Urothelium cell line (cell line): ENCODE data around the gene STAT2.
"Not testable (repeated sequence)": the region's sequence is repeated elsewhere in the genome, so short reads cannot be mapped to it uniquely, and the experiment has no call there.

Source experiments
- DNase-seq: peaks from one replicate; pipeline ENCODE4 v3.0.0; 2011; ENCODE audit warnings: low spot score, mixed read lengths
- FAIRE-seq: peaks from 2 replicates; lab custom pipeline; 2011; peaks lifted over from hg19 to GRCh38; lab: Jason Lieb, UNC

The STAT2 gene

GRCh38 chr12:56332512-56333196, 27.3 kb downstream of the STAT2 start:
- FAIRE-seq (no peak), DNase-seq (no peak)

DNA sequence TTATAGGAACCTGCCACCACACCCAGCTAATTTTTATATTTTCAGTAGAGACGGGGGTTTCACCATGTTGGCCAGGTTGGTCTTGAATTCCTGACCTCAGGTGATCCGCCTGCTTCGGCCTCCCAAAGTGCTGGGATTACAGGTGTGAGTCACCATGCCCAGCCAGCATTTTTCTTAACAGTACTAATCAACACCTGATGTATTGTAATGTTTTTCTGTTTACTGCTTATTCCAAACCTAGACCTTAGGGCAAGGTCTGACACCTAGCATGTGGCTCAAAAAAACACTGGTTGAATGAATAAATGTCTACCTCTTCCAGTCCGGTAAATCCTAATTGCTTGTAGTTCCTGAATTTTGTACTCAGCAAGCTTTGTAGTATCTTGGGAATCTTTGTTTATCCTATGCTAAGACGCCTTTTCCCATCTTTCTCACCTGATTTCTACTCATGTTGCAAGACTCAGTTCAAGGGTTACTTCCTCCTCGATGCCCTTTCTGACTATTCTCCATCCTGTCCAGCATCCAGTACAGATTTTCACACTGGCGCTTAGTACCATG, 28.9 kb downstream of the STAT2 start:
- no peak for FAIRE-seq
- no peak for DNase-seq

- FAIRE-seq (no peak), DNase-seq (no peak)
Observed at GRCh38 chr12:56326533-56326932, 33.4 kb downstream of the STAT2 start.

- no peak for DNase-seq
- no peak for FAIRE-seq
Observed at GRCh38 chr12:56326126-56326525, 33.8 kb downstream of the STAT2 start.

- no peak for FAIRE-seq
Observed at GRCh38 chr12:56324206-56324605, 35.7 kb downstream of the STAT2 start.

GRCh38 chr12:56321610-56322009, 38.3 kb downstream of the STAT2 start:
- not testable (repeated sequence) for FAIRE-seq, DNase-seq

More at GRCh38 chr12:56324206-56324605, 35.7 kb downstream of the STAT2 start:
- DNase-seq, result no peak

- DNase-seq, result no peak
- FAIRE-seq, result no peak
Observed at GRCh38 chr12:56321027-56321426, 38.9 kb downstream of the STAT2 start.

- FAIRE-seq (no peak), DNase-seq (no peak)
Observed at GRCh38 chr12:56317675-56318074, 42.2 kb downstream of the STAT2 start.

- FAIRE-seq (no peak), DNase-seq (peak; percentile 95)
Observed at GRCh38 chr12:56315622-56316473, 44.1 kb downstream of the STAT2 start, which contains the start of gene CNPY2. Gene CNPY2 (minus strand): TSS chr12:56315988. CDS start chr12:56315217, 771 bp downstream.

DNA sequence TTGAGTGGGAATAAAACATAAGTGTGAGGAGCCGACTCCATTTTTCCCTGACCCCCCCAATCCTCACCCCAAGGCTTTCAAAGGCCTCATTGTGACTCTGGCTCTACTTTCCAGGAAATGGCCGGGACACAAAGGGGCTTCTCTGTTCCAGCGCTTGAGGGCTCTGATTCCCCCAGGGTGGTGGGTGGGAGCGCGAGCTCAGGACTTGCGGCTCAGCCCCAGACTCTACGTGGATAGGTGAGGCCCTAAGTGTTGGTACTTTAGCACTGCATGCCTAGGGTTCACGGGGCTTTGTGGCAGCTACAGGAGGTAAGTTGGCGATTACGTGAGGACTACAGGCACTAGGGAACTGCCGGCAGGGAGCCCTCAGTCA, 44.7 kb downstream of the STAT2 start:
- DNase-seq (no peak), FAIRE-seq (no peak)

DNA sequence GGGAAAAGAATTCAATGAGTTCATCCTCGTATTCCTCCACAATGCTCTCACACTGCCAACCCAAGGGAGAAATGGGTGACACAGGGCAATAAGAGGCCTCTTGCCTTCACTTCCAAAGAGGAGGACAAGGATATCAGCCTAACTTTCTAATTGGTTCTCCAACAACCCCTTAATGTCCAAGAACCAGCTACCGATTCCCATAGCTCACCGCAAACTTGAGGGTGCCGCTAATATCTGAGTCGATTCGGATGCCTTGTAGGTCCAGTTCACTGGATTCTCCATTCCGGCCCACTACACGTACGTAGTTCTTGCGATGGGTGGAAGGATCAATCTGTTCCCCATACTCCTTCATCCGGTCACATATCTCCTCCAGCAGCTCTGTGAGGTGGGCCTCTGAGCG, 48.9 kb downstream of the STAT2 start:
- no peak for DNase-seq
- FAIRE-seq, result no peak

- FAIRE-seq (no peak), DNase-seq (no peak)
Observed at GRCh38 chr12:56308714-56309113, 51.2 kb downstream of the STAT2 start.

DNA sequence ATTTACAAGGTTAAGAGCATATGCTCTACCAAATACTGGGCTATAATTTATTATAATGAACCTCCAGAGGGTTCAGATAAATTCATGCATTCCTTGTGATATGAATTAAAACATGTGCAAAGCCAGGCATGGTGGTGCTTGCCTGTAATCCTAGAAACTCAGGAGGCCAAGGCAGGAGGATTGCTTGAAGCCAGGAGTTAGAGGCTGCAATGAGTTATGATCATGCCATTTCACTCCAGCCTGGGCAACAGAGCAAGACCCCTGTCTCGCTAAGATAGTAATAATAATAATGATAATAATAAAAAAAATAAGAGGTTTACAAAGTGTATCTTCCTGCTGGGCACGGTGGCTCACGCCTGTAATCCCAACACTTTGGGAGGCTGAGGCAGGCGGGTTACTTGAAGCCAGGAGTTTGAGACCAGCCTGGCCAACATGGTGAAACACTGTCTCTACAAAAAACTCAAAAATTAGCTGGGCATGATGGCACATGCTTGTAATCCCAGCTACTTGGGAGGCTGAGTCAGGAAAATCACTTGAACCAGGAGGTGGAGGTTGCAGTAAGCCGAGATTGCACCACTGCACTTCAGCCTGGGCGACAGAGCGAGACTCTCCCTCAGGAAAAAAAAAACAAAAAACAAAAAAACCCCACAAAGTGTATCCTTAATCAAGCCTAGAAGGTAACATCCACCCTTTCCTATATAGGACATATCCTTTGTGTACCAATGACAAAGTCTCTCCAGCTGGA, 52.5 kb downstream of the STAT2 start:
- DNase-seq (no peak), FAIRE-seq (no peak)

DNA sequence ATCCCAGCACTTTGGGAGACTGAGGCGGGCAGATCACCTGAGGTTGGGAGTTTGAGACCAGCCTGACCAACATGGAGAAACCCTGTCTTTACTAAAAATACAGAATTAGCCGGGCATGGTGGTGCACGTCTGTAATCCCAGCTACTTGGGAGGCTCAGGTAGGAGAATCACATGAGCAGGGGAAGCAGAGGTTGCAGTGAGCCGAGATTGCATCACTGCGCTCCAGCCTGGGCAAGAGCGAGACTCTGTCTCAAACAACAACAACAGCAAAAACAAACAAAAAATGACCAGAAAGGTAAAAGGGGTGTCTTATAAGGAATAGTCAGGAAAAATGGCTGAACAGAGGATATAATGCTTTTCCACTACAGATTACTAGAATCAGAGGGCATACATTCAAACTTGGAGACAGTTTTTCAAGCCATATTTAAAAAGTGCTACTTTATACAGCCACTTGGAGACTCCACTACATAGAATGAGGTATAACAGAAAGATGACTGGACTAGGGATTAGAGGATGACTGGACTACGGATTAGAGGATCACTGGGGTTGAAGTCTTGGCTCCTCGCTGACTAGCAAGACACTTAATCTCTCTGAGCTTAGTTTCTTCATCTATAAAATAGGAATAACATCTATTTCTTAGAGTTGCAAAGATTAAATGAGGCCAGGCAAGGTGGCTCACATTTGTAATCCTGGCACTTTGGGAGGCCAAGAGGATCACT, 54.9 kb downstream of the STAT2 start:
- FAIRE-seq (no peak), DNase-seq (no peak)

DNA sequence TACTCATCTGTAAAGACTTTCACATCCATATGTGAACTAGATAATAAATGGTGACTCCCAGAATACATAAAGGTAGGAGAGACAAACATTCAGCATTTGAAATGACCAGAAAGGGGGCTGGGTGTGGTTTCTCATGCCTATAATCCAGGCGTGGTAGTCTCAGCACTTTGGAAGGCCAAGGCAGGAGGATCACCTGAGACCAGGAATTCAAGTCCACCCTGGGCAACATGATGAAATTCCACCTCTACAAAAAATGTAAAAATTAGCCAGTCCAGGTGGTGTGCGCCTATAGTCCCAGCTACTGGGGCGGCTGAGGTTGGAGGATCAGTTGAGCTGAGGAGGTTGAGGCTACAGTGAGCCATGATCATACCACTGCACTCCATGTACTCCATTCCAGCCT, 55.6 kb downstream of the STAT2 start:
- no peak for FAIRE-seq
- DNase-seq, result no peak

DNA sequence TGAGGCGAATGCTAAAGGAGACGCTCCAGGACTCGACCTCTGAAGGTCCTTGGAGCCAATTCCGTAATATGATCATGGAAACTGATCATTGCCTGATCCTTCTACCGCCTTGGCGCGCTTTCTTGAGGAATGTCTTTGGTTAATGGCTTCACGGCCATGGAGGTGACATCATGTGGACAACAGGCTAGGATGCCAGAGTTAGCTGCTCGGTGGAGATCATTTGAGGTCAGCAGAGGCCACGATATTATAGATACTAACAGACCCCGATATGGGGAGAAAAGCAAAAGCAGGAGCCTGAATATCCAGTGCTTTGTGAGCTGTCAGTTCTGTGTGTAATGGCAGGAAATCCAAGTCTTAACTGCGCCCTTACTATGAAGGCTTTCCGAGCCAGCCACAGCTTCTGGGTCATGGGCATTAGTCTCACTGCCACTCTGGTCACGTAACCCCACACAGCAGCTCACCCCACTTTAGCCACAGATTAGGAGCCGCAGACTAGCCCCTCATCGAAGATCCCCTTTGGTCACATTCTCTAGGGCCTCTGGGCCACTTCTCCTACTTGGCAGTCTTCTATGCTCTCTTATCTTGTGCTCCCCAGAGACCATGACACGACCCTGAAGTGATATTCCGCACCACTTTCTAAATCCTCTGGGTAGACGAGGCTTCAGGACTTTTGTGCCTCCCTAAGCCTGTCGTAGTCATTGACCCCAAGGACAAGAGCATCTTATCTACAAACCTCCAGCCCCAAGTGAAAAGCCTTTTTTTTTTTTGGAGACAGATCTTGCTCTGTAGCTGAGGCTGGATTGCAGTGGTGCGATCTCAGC, 59.1 kb downstream of the STAT2 start:
- DNase-seq, result no peak
- FAIRE-seq, result no peak

DNA sequence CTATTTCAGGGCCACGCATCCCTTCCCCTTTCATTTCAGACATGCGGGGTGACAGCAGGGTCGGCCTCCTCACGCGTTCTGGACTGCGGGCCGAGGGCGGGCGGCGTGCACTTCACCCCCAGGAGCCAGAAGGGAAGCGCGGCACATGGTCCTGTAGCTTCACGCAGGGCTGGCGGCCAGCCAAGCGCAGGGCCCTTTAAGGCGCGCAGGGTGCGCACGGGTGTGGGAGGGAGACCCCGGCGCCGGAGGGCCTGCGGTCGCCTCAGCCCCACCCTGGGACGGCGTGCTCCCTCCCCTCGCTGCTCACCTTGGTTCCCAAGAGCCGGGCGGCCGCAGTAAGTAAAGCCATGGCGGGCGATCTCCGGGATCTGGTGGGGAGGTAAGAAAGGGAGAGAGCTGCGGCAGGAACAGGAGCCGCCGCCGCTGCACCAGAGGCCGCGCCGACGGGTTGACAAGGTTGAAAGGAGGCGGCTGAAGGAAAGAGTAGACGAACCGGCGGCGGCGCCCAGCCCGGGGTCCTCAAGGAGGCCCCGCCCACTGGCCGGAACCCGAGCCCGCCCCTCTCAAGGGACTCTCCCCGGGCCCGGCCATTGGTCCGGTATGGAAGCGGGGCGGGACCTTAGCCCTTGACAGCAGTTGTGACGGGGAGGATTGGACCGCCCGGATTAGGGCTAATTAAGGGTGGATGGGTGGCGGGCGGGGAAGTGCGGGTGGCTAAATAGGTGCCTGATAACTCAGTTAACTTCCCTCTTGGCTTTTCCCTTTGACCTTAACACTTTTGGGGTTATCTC, 59.9 kb downstream of the STAT2 start, which contains the start of gene CS:
Gene CS (minus strand): TSS at position 478 of the 791 bp plus-strand sequence. CDS start 129 bp downstream, at position 349.
- FAIRE-seq (peak; percentile 23), DNase-seq (peak; percentile 98)

DNA sequence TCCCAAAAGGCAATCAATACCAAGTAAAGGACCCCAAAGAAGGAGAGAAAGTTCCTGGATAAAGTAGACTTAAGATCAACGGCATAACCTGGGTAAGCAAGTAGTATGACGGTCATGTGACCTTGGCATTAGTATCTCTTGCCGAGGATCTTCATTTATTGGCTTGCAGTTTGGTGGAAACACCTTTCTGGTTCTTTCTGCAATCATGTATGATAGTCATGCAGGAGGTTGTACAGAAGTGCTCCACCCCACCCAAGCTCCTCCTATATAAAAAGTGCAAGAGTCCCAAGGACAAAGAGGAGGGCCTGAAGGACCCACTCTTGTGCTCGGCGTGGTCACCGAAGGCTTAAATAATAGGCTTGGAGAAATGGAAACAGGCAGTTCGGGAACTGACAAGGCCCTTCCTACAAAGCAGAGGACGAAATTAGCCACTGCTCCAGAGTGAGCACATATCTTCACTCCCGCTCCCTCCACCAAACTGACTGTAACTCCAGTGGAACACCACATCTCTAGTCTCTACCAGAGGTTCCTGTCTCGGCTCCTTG, 60.5 kb downstream of the STAT2 start:
- DNase-seq (no peak), FAIRE-seq (no peak)
